Upper lobe of left lung (tissue), 6 donors: ENCODE measurements around the gene ALPG. TPM values are rescaled to one million over a fixed set of nuclear protein-coding genes. Genes with fewer than 3 reads are reported as not detected.

Experiments used
- ATAC-seq, 2 donors: fragments of 200-7000 bp; cut with Tn5 transposase; one replicate each; pipeline ENCODE4 v1.9.1; 2022; ENCODE audit warnings: mild to moderate bottlenecking in 2 of 2, moderate library complexity in 2 of 2; ENCODE audit not compliant: low FRiP score in 2 of 2
- DNase-seq, 2 donors: peaks; one replicate each; pipeline ENCODE4 v3.0.0-alpha.2; 2019 to 2020
- H3K27ac ChIP-seq, 4 donors: fragments of 200-600 bp; sonication (generic); one replicate each; pipeline ENCODE4 v1.5.1; 2016 to 2019
- H3K27me3 ChIP-seq, 4 donors: fragments of 200-600 bp; sonication (generic); one replicate each; pipeline ENCODE4 v1.5.1; 2017 to 2019
- H3K36me3 ChIP-seq, 4 donors: fragments of 200-600 bp; sonication (generic); one replicate each; pipeline ENCODE4 v1.5.1; 2016 to 2019
- H3K4me1 ChIP-seq, 4 donors: fragments of 200-600 bp; sonication (generic); one replicate each; pipeline ENCODE4 v1.5.1; 2018 to 2019
- H3K4me3 ChIP-seq, 4 donors: fragments of 200-600 bp; sonication (generic); one replicate each; pipeline ENCODE4 v1.5.1; 2017 to 2019; ENCODE audit warnings: mild to moderate bottlenecking in 2 of 4, moderate library complexity in 1 of 4
- H3K9me3 ChIP-seq, 4 donors: fragments of 200-600 bp; sonication (generic); one replicate each; pipeline ENCODE4 v1.5.1; 2018 to 2019
- CTCF ChIP-seq, 6 experiments: fragments of 450-650 bp in 4 of 6; fragments of 200-600 bp in 2 of 6; sonication (generic) in 2 of 6; IDR thresholded peaks; one replicate each; pipeline ENCODE4 v1.5.1; 2016 to 2019; ENCODE audit warnings: antibody characterized with exemption in 6 of 6
- EP300 ChIP-seq, 4 donors: sonication (generic); formaldehyde crosslinking; IDR thresholded peaks; one replicate each; pipeline ENCODE4 v1.5.1; 2017; ENCODE audit warnings: antibody characterized with exemption in 4 of 4, control low read depth in 2 of 4
- POLR2A ChIP-seq, 4 donors: fragments of 450-650 bp; IDR thresholded peaks; one replicate each; pipeline ENCODE4 v1.5.1; 2016 to 2017; ENCODE audit warnings: antibody characterized with exemption in 4 of 4, mild to moderate bottlenecking in 2 of 4
- POLR2AphosphoS5 ChIP-seq, 2 donors: sonication (generic); formaldehyde crosslinking; IDR thresholded peaks; one replicate each; pipeline ENCODE4 v1.5.1; 2017; ENCODE audit warnings: antibody characterized with exemption in 2 of 2
- WGBS, 2 donors: methylation state at CpG; one replicate each; pipeline ENCODE4 v1.1.5; 2017 to 2018; 5-methylcytosine and 5-hydroxymethylcytosine counted together
- total RNA-seq, 6 donors: library from RNA; depleted of rRNA in 4 of 6; stranded (reverse); fragments of >200 nt in 4 of 6; gene quantifications; one replicate each; pipeline versions ENCODE4 v1.1.0 to v1.2.1, GENCODE V29; 2016 to 2021
- donor health status: DM: no; HTN: no; CAD: no; lungs with moderate emphysema.
- donor health status: DM: no; HTN: yes; CAD: no; lungs with severe emphysema.

The ALPG gene
- total RNA-seq, 6 donors from 2014 or later, result 0.91 to 2.3 (median 1.4) TPM; not detected in 2

- Histone ChIP-seq H3K36me3 (no peaks in the 10 kb centered on the region), H3K9me3 (peaks cover 0 to 10% (median 0%) of the 10 kb centered on the region in 4 donors), H3K4me1 (peaks cover 13 to 32% (median 28%) of the 10 kb centered on the region in 4 donors), H3K27me3 (peaks cover 0 to 33% (median 14%) of the 10 kb centered on the region in 4 donors), H3K4me3 (peak overlapping the region in 3 of 4 donors; percentile 26 to 41 (median 39)), H3K27ac (peak overlapping the region in 2 of 4 donors; percentile 5 to 44)
- peak in 1 of 2 donors; percentile 7 for ATAC-seq
- 7 to 25% methylated on average over 4 to 19 of the region's 79 CpGs for WGBS, 2 donors
- DNase-seq, result peak in 1 of 2 donors; percentile 84
- no peak for TF ChIP-seq POLR2A (IDR thresholded peaks at IDR 0.05)
Measured at GRCh38 chr2:232419245-232420072, 12.8 kb downstream of the ALPG start.

GRCh38 chr2:232420073-232420454 lies 13.4 kb downstream of the ALPG start:
- Histone ChIP-seq H3K9me3 (peaks cover 0 to 10% (median 0%) of the 10 kb centered on the region in 4 donors), H3K4me1 (peaks cover 13 to 32% (median 28%) of the 10 kb centered on the region in 4 donors), H3K4me3 (peak overlapping the region in 3 of 4 donors; percentile 24 to 41 (median 41)), H3K27me3 (peaks cover 0 to 33% (median 14%) of the 10 kb centered on the region in 4 donors), H3K36me3 (no peaks in the 10 kb centered on the region), H3K27ac (no peak overlapping the region)
- no peak for TF ChIP-seq POLR2AphosphoS5 (IDR thresholded peaks at IDR 0.05)
- TF ChIP-seq CTCF (IDR thresholded peaks at IDR 0.05), result no peak
- no peak for TF ChIP-seq POLR2A (IDR thresholded peaks at IDR 0.05)
- TF ChIP-seq EP300 (IDR thresholded peaks at IDR 0.05), result no peak
- 7 to 8% methylated on average over 10 to 18 of the region's 22 CpGs for WGBS, 2 donors
- no peak for DNase-seq
- ATAC-seq, result no peak

GRCh38 chr2:232420463-232421188 lies 14.0 kb downstream of the ALPG start:
- Histone ChIP-seq H3K36me3 (no peaks in the 10 kb centered on the region), H3K4me3 (peak overlapping the region in 3 of 4 donors; percentile 24 to 41 (median 41)), H3K27ac (peak overlapping the region in 1 of 4 donors; percentile 25), H3K4me1 (peaks cover 13 to 32% (median 28%) of the 10 kb centered on the region in 4 donors), H3K9me3 (peaks cover 0 to 10% (median 0%) of the 10 kb centered on the region in 4 donors), H3K27me3 (peaks cover 0 to 33% (median 14%) of the 10 kb centered on the region in 4 donors)
- peak in 1 of 4 donors; percentile 13 for TF ChIP-seq POLR2A (IDR thresholded peaks at IDR 0.05)
- TF ChIP-seq EP300 (IDR thresholded peaks at IDR 0.05), result no peak
- no peak for TF ChIP-seq CTCF (IDR thresholded peaks at IDR 0.05)
- peak in 1 of 2 donors; percentile 87 for DNase-seq
- ATAC-seq, result peak in 1 of 2 donors; percentile 13
- 4 to 5% methylated on average over 12 to 37 of the region's 79 CpGs for WGBS, 2 donors

- ATAC-seq, result no peak
- TF ChIP-seq CTCF (IDR thresholded peaks at IDR 0.05) (no peak), POLR2AphosphoS5 (IDR thresholded peaks at IDR 0.05) (no peak), POLR2A (IDR thresholded peaks at IDR 0.05) (no peak), EP300 (IDR thresholded peaks at IDR 0.05) (no peak)
- WGBS, 2 donors, result 19 to 45% methylated on average over 8 to 10 of the region's 22 CpGs
- no peak overlapping the region for H3K27ac ChIP-seq
- H3K36me3 ChIP-seq, result no peaks in the 10 kb centered on the region
- peaks cover 0 to 10% (median 0%) of the 10 kb centered on the region in 4 donors for H3K9me3 ChIP-seq
- peak overlapping the region in 3 of 4 donors; percentile 24 to 41 (median 41) for H3K4me3 ChIP-seq
- peaks cover 0 to 33% (median 14%) of the 10 kb centered on the region in 4 donors for H3K27me3 ChIP-seq
- peaks cover 13 to 32% (median 28%) of the 10 kb centered on the region in 4 donors for H3K4me1 ChIP-seq
- DNase-seq, result no peak
Measured at GRCh38 chr2:232421189-232421785, 14.6 kb downstream of the ALPG start.
